HepG2 (cell line): Measurements from ENCODE around the gene FASTKD3. TPM values are rescaled to one million over a fixed set of nuclear protein-coding genes. Genes with fewer than 3 reads are reported as not detected.
A peak's percentile ranks its signal among the peaks of the same experiment; 100 is the strongest.

Experiments
- ATAC-seq: fragments of 200-7000 bp; cut with Tn5 transposase; 3 replicates; pipeline ENCODE4 v1.9.1; 2020; ENCODE audit warnings: mild to moderate bottlenecking, moderate library complexity
- BruUV-seq: library from RNA; stranded (reverse); fragments of 400-500 nt; replicated peaks from 2 replicates; lab custom pipeline; 2021; lab: Mats Ljungman, UMichigan
- CTCF ChIA-PET: fragments of 300-600 bp; formaldehyde crosslinking; extraction: SDS; loops from one replicate; lab custom pipeline; 2021; ENCODE audit warnings: low total read pairs, inconsistent platforms, low intra/inter-chr PET ratio; lab: Yijun Ruan, JAX
- POLR2A ChIA-PET: fragments of 350-600 bp; sonication (Branson Sonifier 250); formaldehyde crosslinking; loops from one replicate; lab custom pipeline; 2020; ENCODE audit warnings: antibody characterized with exemption, inconsistent platforms; lab: Yijun Ruan, JAX
- DNase-seq: peaks from one replicate; pipeline ENCODE4 v3.0.0-alpha.2; 2015; ENCODE audit warnings: low spot score
- FAIRE-seq: peaks from 3 replicates; lab custom pipeline; 2011; peaks lifted over from hg19 to GRCh38; lab: Jason Lieb, UNC
- H2AFZ ChIP-seq: one replicate; pipeline ENCODE4 v1.6.1; 2011; ENCODE audit warnings: low read length, inconsistent platforms
- H3K27ac ChIP-seq: fragments of 300-600 bp; 3 replicates; pipeline ENCODE4 v1.8.0; 2011; ENCODE audit warnings: mixed run types, mild to moderate bottlenecking, mixed read lengths, low read length, inconsistent platforms; ENCODE audit not compliant: insufficient read depth; ENCODE audit errors: extremely low read length
- H3K27me3 ChIP-seq, 2 experiments: fragments of 200-600 bp in 1 of 2; 2 replicates in 1 of 2; 3 replicates in 1 of 2; pipeline versions ENCODE4 v1.6.0 to v1.8.0; 2011; ENCODE audit warnings: low read length in 2 of 2, mild to moderate bottlenecking in 2 of 2, moderate library complexity in 2 of 2, inconsistent platforms in 1 of 2; ENCODE audit not compliant: insufficient read depth in 2 of 2, control insufficient read depth in 1 of 2
- H3K36me3 ChIP-seq, 2 experiments: fragments of 200-600 bp in 1 of 2; replicated peaks in 1 of 2; 2 replicates in 1 of 2; 3 replicates in 1 of 2; pipeline versions ENCODE4 v1.5.1 to v1.8.0; 2011; ENCODE audit warnings: low read length in 2 of 2, inconsistent platforms in 1 of 2; ENCODE audit not compliant: insufficient read depth in 2 of 2, control insufficient read depth in 1 of 2
- H3K4me1 ChIP-seq: 2 replicates; pipeline ENCODE4 v1.5.1; 2012; ENCODE audit warnings: low read length, inconsistent platforms; ENCODE audit not compliant: insufficient read depth
- H3K4me2 ChIP-seq: 2 replicates; pipeline ENCODE4 v1.6.0; 2011; ENCODE audit warnings: low read depth, low read length, inconsistent platforms
- H3K4me3 ChIP-seq, 3 experiments: fragments of 200-600 bp in 1 of 3; sonication (generic), shearing (Covaris generic) in 1 of 3; replicated peaks in 1 of 3; 2 replicates each; pipeline ENCODE4 v1.5.1; 2011 to 2016; ENCODE audit warnings: low read length in 3 of 3, inconsistent platforms in 2 of 3, low read depth in 2 of 3, mild to moderate bottlenecking in 2 of 3, control low read depth in 1 of 3, mixed read lengths in 1 of 3; ENCODE audit not compliant: insufficient read depth in 1 of 3
- H3K79me2 ChIP-seq: one replicate; pipeline ENCODE4 v1.6.1; 2011; ENCODE audit warnings: low read length, inconsistent platforms; ENCODE audit not compliant: insufficient read depth
- H3K9ac ChIP-seq: 2 replicates; pipeline ENCODE4 v1.6.0; 2011; ENCODE audit warnings: mild to moderate bottlenecking, low read depth, low read length, inconsistent platforms; ENCODE audit not compliant: insufficient read depth
- H3K9me3 ChIP-seq: 2 replicates; pipeline ENCODE4 v1.5.1; 2012; ENCODE audit warnings: mild to moderate bottlenecking, low read length
- H4K20me1 ChIP-seq: 2 replicates; pipeline ENCODE4 v1.6.0; 2011; ENCODE audit warnings: inconsistent platforms, mild to moderate bottlenecking, low read length, moderate library complexity; ENCODE audit not compliant: insufficient read depth
- ARNTL ChIP-seq: sonication (generic); formaldehyde crosslinking; IDR thresholded peaks from 2 replicates; pipeline ENCODE4 v1.4.0; 2020; ENCODE audit warnings: mild to moderate bottlenecking, missing genetic modification reagents
- IKZF4 ChIP-seq: sonication (generic); formaldehyde crosslinking; IDR thresholded peaks from 2 replicates; pipeline ENCODE4 v1.5.1; 2020; ENCODE audit warnings: borderline replicate concordance, mild to moderate bottlenecking, low read depth, missing genetic modification reagents; ENCODE audit errors: not compliant biosample characterization
- MAFK ChIP-seq, 2 experiments: IDR thresholded peaks in 1 of 2; conservative IDR thresholded peaks in 1 of 2; 2 replicates each; pipeline ENCODE4 v1.6.1; 2011; ENCODE audit warnings: improper control_type of control experiment in 2 of 2, low read length in 2 of 2
- MEF2D ChIP-seq: sonication (generic); formaldehyde crosslinking; IDR thresholded peaks from 2 replicates; pipeline ENCODE4 v1.5.1; 2020; ENCODE audit warnings: mild to moderate bottlenecking, missing genetic modification reagents
- NFATC3 ChIP-seq: sonication (generic); formaldehyde crosslinking; IDR thresholded peaks from 2 replicates; pipeline ENCODE4 v1.5.1; 2020; ENCODE audit warnings: mild to moderate bottlenecking, missing genetic modification reagents
- NFYB ChIP-seq: sonication (generic); formaldehyde crosslinking; IDR thresholded peaks from 2 replicates; pipeline ENCODE4 v1.4.0; 2020; ENCODE audit warnings: missing genetic modification reagents
- NR2F6 ChIP-seq, 2 experiments: IDR thresholded peaks; 2 replicates each; pipeline ENCODE4 v1.6.1; 2016; ENCODE audit warnings: antibody characterized with exemption in 1 of 2, mild to moderate bottlenecking in 1 of 2
- ZBTB7B ChIP-seq: sonication (generic); formaldehyde crosslinking; IDR thresholded peaks from 2 replicates; pipeline ENCODE4 v1.4.0; 2020; ENCODE audit warnings: missing genetic modification reagents
- ZFY ChIP-seq: sonication (generic); formaldehyde crosslinking; IDR thresholded peaks from 2 replicates; pipeline ENCODE4 v1.4.0; 2020; ENCODE audit warnings: missing genetic modification reagents
- ZNF124 ChIP-seq: sonication (generic); formaldehyde crosslinking; IDR thresholded peaks from 2 replicates; pipeline ENCODE4 v1.4.0; 2020; ENCODE audit warnings: missing genetic modification reagents
- ZNF235 ChIP-seq: sonication (generic); formaldehyde crosslinking; IDR thresholded peaks from 2 replicates; pipeline ENCODE4 v1.8.1; 2023; ENCODE audit warnings: mild to moderate bottlenecking, missing genetic modification reagents, borderline replicate concordance
- ZNF264 ChIP-seq: sonication (generic); formaldehyde crosslinking; IDR thresholded peaks from 2 replicates; pipeline ENCODE4 v1.4.0; 2020; ENCODE audit warnings: missing genetic modification reagents
- ZNF589 ChIP-seq: sonication (generic); formaldehyde crosslinking; conservative IDR thresholded peaks from 2 replicates; pipeline ENCODE4 v1.8.0; 2022; ENCODE audit warnings: mild to moderate bottlenecking, moderate library complexity, missing genetic modification reagents
- ZNF781 ChIP-seq: sonication (generic); formaldehyde crosslinking; IDR thresholded peaks from 2 replicates; pipeline ENCODE4 v1.5.1; 2020; ENCODE audit warnings: borderline replicate concordance, mild to moderate bottlenecking, missing genetic modification reagents; ENCODE audit errors: not compliant biosample characterization
- WGBS: methylation state at CpG from one replicate; pipeline ENCODE4 v1.1.6; 2017; ENCODE audit warnings: low lambda C conversion rate; 5-methylcytosine and 5-hydroxymethylcytosine counted together
- in situ Hi-C: cut with HindIII; loops from 2 replicates; pipeline ENCODE4 v1.10.0; 2017; ENCODE audit warnings: low pct_unique_long_range_greater_than_20kb; ENCODE audit not compliant: extremely low pct_ligation_motif_present
- intact Hi-C: fragments of 100-400 bp; cut with micrococcal nuclease; formaldehyde crosslinking; loops from one replicate; pipeline ENCODE4 v1.10.0; 2022; ENCODE audit not compliant: unreplicated experiment
- polyA plus RNA-seq, 8 experiments: library from polyadenylated mRNA; depleted of rRNA in 3 of 8; stranded (reverse) in 7 of 8; unstranded in 1 of 8; fragments of >200 nt; fragmentation: Illumina TruSeq in 4 of 8; extraction: Trizol in 4 of 8; gene quantifications; 2 replicates each; pipeline versions ENCODE4 v1.2.1 to v1.2.3, GENCODE V29; 2011 to 2016; ENCODE audit warnings: low read depth in 4 of 8, missing spikeins in 1 of 8, mixed read lengths in 1 of 8; ENCODE audit not compliant: insufficient read depth in 1 of 8
- total RNA-seq, 5 experiments: library from RNA; depleted of rRNA; stranded (reverse); fragments of >200 nt; fragmentation: Illumina TruSeq; extraction: Trizol; gene quantifications; 2 replicates each; pipeline ENCODE4 v1.2.3, GENCODE V29; 2016; ENCODE audit warnings: low read depth in 1 of 5
- TF ChIP-seq, protein P1 (sequence below): sonication (generic); formaldehyde crosslinking; IDR thresholded peaks from 2 replicates; pipeline ENCODE4 v1.4.0; 2020; ENCODE audit warnings: mild to moderate bottlenecking, missing genetic modification reagents, borderline replicate concordance
- TF ChIP-seq, protein P2 (sequence below): sonication (generic); formaldehyde crosslinking; IDR thresholded peaks from 2 replicates; pipeline ENCODE4 v1.4.0; 2020; ENCODE audit warnings: mild to moderate bottlenecking, missing genetic modification reagents

The FASTKD3 gene
- total and polyA plus RNA-seq, 2 of the 13 experiments (the other 11 are each of a cell fraction or from before 2014, with no cell fraction given) = 6.9 to 17.8 TPM

DNA sequence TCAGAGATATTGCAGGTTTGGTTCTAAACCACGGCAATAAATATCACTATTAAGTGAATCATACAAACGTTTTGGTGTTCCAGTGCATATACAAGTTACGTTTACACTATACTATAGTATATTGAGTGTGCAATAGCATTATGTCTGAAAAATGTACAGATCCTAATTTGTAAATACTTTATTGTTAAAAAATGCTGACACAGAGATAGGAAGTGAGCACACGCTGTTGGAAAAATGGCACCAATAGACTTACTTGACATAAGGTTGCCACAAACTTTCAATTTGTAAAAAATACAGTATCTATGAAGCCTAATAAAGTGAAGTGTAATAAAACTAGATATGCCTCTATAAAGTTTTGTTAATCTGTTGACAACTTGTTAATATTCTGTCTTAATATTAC lies 33.8 kb downstream of the FASTKD3 start:
- ChIA-PET CTCF (no interaction called here), POLR2A (no interaction called here)
- peaks cover 0 to 6% of the 10 kb centered on the region in 2 experiments; a peak in 1 of 5 replicates for H3K27me3 ChIP-seq

GRCh38 chr5:7828269-7828668 lies 40.6 kb downstream of the FASTKD3 start:
- BruUV-seq = no TSS peak
- ATAC-seq (no peak), FAIRE-seq (no peak), DNase-seq (no peak)
- Histone ChIP-seq H3K4me3 (no peak overlapping the region), H3K4me1 (no peaks in the 10 kb centered on the region), H3K79me2 (no peaks in the 10 kb centered on the region), H4K20me1 (no peaks in the 10 kb centered on the region), H3K36me3 (no peaks in the 10 kb centered on the region), H3K9me3 (no peaks in the 10 kb centered on the region), H3K27ac (no peak overlapping the region), H3K4me2 (no peak overlapping the region), H3K9ac (no peak overlapping the region), H3K27me3 (peaks cover 3 to 49% of the 10 kb centered on the region in 2 experiments; a peak in 4 of 5 replicates), H2AFZ (no peak overlapping the region)
- in situ Hi-C loops = no loop called here
- CTCF ChIA-PET = no interaction called here
- WGBS = 13% methylated on average over 10 of the region's 10 CpGs
- POLR2A ChIA-PET = no interaction called here
- intact Hi-C loops = no loop called here
- TF ChIP-seq ZNF781 (CRISPR knock-in tag) (no peak), ZBTB7B (no peak), ZFY (no peak), ARNTL (CRISPR knock-in tag) (no peak), ZNF235 (no peak), MEF2D (no peak), NFATC3 (CRISPR knock-in tag) (no peak), IKZF4 (CRISPR knock-in tag) (no peak)
- TF ChIP-seq, protein P1, sequence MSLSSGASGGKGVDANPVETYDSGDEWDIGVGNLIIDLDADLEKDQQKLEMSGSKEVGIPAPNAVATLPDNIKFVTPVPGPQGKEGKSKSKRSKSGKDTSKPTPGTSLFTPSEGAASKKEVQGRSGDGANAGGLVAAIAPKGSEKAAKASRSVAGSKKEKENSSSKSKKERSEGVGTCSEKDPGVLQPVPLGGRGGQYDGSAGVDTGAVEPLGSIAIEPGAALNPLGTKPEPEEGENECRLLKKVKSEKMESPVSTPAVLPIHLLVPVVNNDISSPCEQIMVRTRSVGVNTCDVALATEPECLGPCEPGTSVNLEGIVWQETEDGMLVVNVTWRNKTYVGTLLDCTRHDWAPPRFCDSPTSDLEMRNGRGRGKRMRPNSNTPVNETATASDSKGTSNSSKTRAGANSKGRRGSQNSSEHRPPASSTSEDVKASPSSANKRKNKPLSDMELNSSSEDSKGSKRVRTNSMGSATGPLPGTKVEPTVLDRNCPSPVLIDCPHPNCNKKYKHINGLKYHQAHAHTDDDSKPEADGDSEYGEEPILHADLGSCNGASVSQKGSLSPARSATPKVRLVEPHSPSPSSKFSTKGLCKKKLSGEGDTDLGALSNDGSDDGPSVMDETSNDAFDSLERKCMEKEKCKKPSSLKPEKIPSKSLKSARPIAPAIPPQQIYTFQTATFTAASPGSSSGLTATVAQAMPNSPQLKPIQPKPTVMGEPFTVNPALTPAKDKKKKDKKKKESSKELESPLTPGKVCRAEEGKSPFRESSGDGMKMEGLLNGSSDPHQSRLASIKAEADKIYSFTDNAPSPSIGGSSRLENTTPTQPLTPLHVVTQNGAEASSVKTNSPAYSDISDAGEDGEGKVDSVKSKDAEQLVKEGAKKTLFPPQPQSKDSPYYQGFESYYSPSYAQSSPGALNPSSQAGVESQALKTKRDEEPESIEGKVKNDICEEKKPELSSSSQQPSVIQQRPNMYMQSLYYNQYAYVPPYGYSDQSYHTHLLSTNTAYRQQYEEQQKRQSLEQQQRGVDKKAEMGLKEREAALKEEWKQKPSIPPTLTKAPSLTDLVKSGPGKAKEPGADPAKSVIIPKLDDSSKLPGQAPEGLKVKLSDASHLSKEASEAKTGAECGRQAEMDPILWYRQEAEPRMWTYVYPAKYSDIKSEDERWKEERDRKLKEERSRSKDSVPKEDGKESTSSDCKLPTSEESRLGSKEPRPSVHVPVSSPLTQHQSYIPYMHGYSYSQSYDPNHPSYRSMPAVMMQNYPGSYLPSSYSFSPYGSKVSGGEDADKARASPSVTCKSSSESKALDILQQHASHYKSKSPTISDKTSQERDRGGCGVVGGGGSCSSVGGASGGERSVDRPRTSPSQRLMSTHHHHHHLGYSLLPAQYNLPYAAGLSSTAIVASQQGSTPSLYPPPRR = no peak

More for the DNA sequence above, 33.8 kb downstream of the FASTKD3 start:
- Histone ChIP-seq H3K36me3 (no peaks in the 10 kb centered on the region), H3K79me2 (no peaks in the 10 kb centered on the region), H3K4me2 (no peak overlapping the region), H3K4me1 (no peaks in the 10 kb centered on the region), H3K27ac (no peak overlapping the region), H4K20me1 (no peaks in the 10 kb centered on the region), H3K4me3 (no peak overlapping the region), H2AFZ (no peak overlapping the region), H3K9ac (no peak overlapping the region), H3K9me3 (no peaks in the 10 kb centered on the region)
- ATAC-seq = no peak
- in situ Hi-C loops (no loop called here), intact Hi-C loops (no loop called here)
- WGBS = 33% methylated on average over 4 of the region's 4 CpGs
- DNase-seq = no peak
- TF ChIP-seq NR2F6 (IDR thresholded peaks at IDR 0.05) (no peak), NR2F6 (CRISPR knock-in tag; IDR thresholded peaks at IDR 0.05) (no peak), NFYB (no peak), ZNF264 (no peak), ZNF589 (CRISPR knock-in tag) (no peak), MAFK (conservative IDR thresholded peaks at IDR 0.05 in 1 of 2, IDR thresholded peaks at IDR 0.05 in 1 of 2; ENCODE audit: low read length in 2 of 2) (peak; percentile 11 to 63; a peak in 2 of 4 replicates), ZNF124 (CRISPR knock-in tag) (no peak)
- TF ChIP-seq, protein P2, sequence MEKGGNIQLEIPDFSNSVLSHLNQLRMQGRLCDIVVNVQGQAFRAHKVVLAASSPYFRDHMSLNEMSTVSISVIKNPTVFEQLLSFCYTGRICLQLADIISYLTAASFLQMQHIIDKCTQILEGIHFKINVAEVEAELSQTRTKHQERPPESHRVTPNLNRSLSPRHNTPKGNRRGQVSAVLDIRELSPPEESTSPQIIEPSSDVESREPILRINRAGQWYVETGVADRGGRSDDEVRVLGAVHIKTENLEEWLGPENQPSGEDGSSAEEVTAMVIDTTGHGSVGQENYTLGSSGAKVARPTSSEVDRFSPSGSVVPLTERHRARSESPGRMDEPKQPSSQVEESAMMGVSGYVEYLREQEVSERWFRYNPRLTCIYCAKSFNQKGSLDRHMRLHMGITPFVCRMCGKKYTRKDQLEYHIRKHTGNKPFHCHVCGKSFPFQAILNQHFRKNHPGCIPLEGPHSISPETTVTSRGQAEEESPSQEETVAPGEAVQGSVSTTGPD = no peak
- no TSS peak for BruUV-seq
- FAIRE-seq = no peak
